Keratinocyte (primary cell): Measurements from ENCODE around the gene ZNF628. TPM values are rescaled to one million over a fixed set of nuclear protein-coding genes. Genes with fewer than 3 reads are reported as not detected.

Experiments
- DNase-seq: peaks from one replicate; pipeline ENCODE4 v3.0.0-alpha.2; 2011; ENCODE audit warnings: low read depth, missing footprints, low spot score
- FAIRE-seq: peaks from 2 replicates; lab custom pipeline; 2011; peaks lifted over from hg19 to GRCh38; lab: Jason Lieb, UNC
- H2AFZ ChIP-seq: 2 replicates; pipeline ENCODE4 v1.6.0; 2012; ENCODE audit warnings: low read length, control low read depth, inconsistent platforms; ENCODE audit not compliant: control insufficient read depth
- H3K27ac ChIP-seq: 2 replicates; pipeline ENCODE4 v1.5.1; 2011; ENCODE audit warnings: low read length; ENCODE audit not compliant: control insufficient read depth, insufficient read depth
- H3K27me3 ChIP-seq: 3 replicates; pipeline ENCODE4 v1.6.0; 2011; ENCODE audit warnings: low read length; ENCODE audit not compliant: control insufficient read depth, insufficient read depth; ENCODE audit errors: extremely low read depth
- H3K36me3 ChIP-seq, 2 experiments: 2 replicates in 1 of 2; 3 replicates in 1 of 2; pipeline ENCODE4 v1.5.1; 2011; ENCODE audit warnings: low read length in 2 of 2, mild to moderate bottlenecking in 1 of 2; ENCODE audit not compliant: control insufficient read depth in 2 of 2, insufficient read depth in 2 of 2; ENCODE audit errors: extremely low read depth in 1 of 2
- H3K4me1 ChIP-seq: 3 replicates; pipeline ENCODE4 v1.5.1; 2011; ENCODE audit warnings: low read length; ENCODE audit not compliant: control insufficient read depth, insufficient read depth; ENCODE audit errors: extremely low read depth
- H3K4me2 ChIP-seq: 3 replicates; pipeline ENCODE4 v1.6.0; 2011; ENCODE audit warnings: low read depth, low read length; ENCODE audit not compliant: control insufficient read depth, insufficient read depth; ENCODE audit errors: extremely low read depth
- H3K4me3 ChIP-seq, 3 experiments: fragments of 200-600 bp in 1 of 3; sonication (generic) in 1 of 3; 2 replicates in 2 of 3; 3 replicates in 1 of 3; pipeline ENCODE4 v1.5.1; 2011 to 2016; ENCODE audit warnings: low read length in 3 of 3, mild to moderate bottlenecking in 3 of 3, control low read depth in 2 of 3, inconsistent platforms in 1 of 3, low read depth in 1 of 3, mixed read lengths in 1 of 3, mixed run types in 1 of 3, moderate library complexity in 1 of 3; ENCODE audit not compliant: control insufficient read depth in 2 of 3, insufficient read depth in 2 of 3; ENCODE audit errors: extremely low read depth in 1 of 3
- H3K79me2 ChIP-seq: 2 replicates; pipeline ENCODE4 v1.6.0; 2012; ENCODE audit warnings: low read length; ENCODE audit not compliant: control insufficient read depth, insufficient read depth
- H3K9ac ChIP-seq: 3 replicates; pipeline ENCODE4 v1.6.0; 2011; ENCODE audit warnings: low read length; ENCODE audit not compliant: control insufficient read depth, insufficient read depth; ENCODE audit errors: extremely low read depth
- H3K9me1 ChIP-seq: 3 replicates; pipeline ENCODE4 v1.6.0; 2011; ENCODE audit warnings: low read length; ENCODE audit not compliant: control insufficient read depth, insufficient read depth; ENCODE audit errors: extremely low read depth
- H3K9me3 ChIP-seq: 2 replicates; pipeline ENCODE4 v1.5.1; 2012; ENCODE audit warnings: low read depth, low read length; ENCODE audit not compliant: control insufficient read depth
- H4K20me1 ChIP-seq: 3 replicates; pipeline ENCODE4 v1.6.0; 2011; ENCODE audit warnings: low read length; ENCODE audit not compliant: control insufficient read depth, insufficient read depth; ENCODE audit errors: extremely low read depth
- EZH2 ChIP-seq: IDR thresholded peaks from one replicate; pipeline ENCODE4 v1.6.1; 2012; ENCODE audit warnings: inconsistent platforms, mild to moderate bottlenecking, low read length, moderate library complexity
- dilution Hi-C: fragments of 300-500 bp; cut with MboI; formaldehyde crosslinking; loops from one replicate; pipeline ENCODE4 v1.7.0; 2020; ENCODE audit warnings: low sequenced_read_pairs; ENCODE audit not compliant: extremely low pct_ligation_motif_present
- polyA plus RNA-seq, 5 experiments: library from polyadenylated mRNA; depleted of rRNA in 3 of 5; stranded (reverse) in 3 of 5; stranded (forward) in 1 of 5; unstranded in 1 of 5; fragments of >200 nt; gene quantifications; 1 replicate in 1 of 5; 2 replicates in 3 of 5; 3 replicates in 1 of 5; pipeline versions ENCODE4 v1.2.1 to v1.2.3, GENCODE V29; 2011 to 2012; ENCODE audit warnings: missing spikeins in 2 of 5, low read depth in 1 of 5, low replicate concordance in 1 of 5
- TF ChIP-seq, protein P1 (sequence below), 3 experiments: IDR thresholded peaks in 1 of 3; conservative IDR thresholded peaks in 1 of 3; optimal IDR thresholded peaks in 1 of 3; 2 replicates in 2 of 3; 3 replicates in 1 of 3; pipeline versions ENCODE3 to v1.5.1; 2011; ENCODE audit warnings: low read length in 3 of 3, mild to moderate bottlenecking in 3 of 3, moderate library complexity in 2 of 3, control low read depth in 1 of 3, inconsistent platforms in 1 of 3; ENCODE audit not compliant: insufficient read depth in 2 of 3; ENCODE audit errors: extremely low read depth in 1 of 3

Gene ZNF628
- polyA plus RNA-seq, 1 donor (not counting 4 experiments of a cell fraction or from before 2014, with no cell fraction given) = 0.22 TPM

DNA sequence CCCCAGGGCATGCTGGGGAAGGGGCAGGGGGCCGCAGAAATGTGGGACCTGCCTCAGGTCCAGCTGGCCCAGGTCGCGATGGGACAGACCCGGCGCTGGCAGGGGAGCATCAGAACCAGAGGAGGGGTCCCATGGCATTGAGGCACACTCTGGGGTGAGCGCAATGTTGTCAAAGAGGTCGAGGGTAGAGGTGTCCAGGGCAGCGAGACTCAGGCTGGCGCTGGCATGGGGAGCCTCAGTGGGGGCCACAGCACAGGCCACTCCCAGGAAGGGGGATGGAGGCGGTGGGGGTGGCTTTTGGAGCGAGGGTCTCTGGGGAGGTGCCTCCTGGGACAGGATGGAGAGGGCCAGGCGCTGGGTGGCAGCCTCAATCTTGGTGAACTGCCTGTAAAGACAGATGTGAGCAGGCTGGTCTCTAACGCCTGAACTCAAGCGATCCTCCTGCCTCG lies 12.8 kb upstream of the ZNF628 start:
- DNase-seq (no peak), FAIRE-seq (no peak)
- dilution Hi-C loops = no loop called here
- Histone ChIP-seq H3K4me2 (no peak overlapping the region), H2AFZ (no peak overlapping the region), H3K79me2 (no peaks in the 10 kb centered on the region), H4K20me1 (no peaks in the 10 kb centered on the region), H3K27me3 (no peaks in the 10 kb centered on the region), H3K9me1 (no peaks in the 10 kb centered on the region), H3K36me3 (no peaks in the 10 kb centered on the region), H3K4me3 (no peak overlapping the region), H3K9me3 (no peaks in the 10 kb centered on the region), H3K9ac (no peak overlapping the region), H3K4me1 (peaks cover 11% of the 10 kb centered on the region), H3K27ac (no peak overlapping the region)
- no peak for TF ChIP-seq EZH2
- TF ChIP-seq, protein P1, sequence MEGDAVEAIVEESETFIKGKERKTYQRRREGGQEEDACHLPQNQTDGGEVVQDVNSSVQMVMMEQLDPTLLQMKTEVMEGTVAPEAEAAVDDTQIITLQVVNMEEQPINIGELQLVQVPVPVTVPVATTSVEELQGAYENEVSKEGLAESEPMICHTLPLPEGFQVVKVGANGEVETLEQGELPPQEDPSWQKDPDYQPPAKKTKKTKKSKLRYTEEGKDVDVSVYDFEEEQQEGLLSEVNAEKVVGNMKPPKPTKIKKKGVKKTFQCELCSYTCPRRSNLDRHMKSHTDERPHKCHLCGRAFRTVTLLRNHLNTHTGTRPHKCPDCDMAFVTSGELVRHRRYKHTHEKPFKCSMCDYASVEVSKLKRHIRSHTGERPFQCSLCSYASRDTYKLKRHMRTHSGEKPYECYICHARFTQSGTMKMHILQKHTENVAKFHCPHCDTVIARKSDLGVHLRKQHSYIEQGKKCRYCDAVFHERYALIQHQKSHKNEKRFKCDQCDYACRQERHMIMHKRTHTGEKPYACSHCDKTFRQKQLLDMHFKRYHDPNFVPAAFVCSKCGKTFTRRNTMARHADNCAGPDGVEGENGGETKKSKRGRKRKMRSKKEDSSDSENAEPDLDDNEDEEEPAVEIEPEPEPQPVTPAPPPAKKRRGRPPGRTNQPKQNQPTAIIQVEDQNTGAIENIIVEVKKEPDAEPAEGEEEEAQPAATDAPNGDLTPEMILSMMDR (optimal IDR thresholded peaks at IDR 0.05 in 1 of 3, IDR thresholded peaks at IDR 0.05 in 1 of 3, conservative IDR thresholded peaks at IDR 0.05 in 1 of 3; ENCODE audit: extremely low read depth in 1 of 3, insufficient read depth in 2 of 3, low read length in 3 of 3) = no peak

- Histone ChIP-seq H3K4me3 (no peak overlapping the region), H3K9me3 (no peaks in the 10 kb centered on the region), H3K79me2 (no peaks in the 10 kb centered on the region), H3K9me1 (no peaks in the 10 kb centered on the region), H3K27ac (no peak overlapping the region), H3K27me3 (no peaks in the 10 kb centered on the region), H3K36me3 (no peaks in the 10 kb centered on the region), H3K4me2 (no peak overlapping the region), H3K4me1 (peaks cover 11% of the 10 kb centered on the region), H4K20me1 (no peaks in the 10 kb centered on the region), H3K9ac (no peak overlapping the region), H2AFZ (no peak overlapping the region)
- TF ChIP-seq, protein P1 (optimal IDR thresholded peaks at IDR 0.05 in 1 of 3, IDR thresholded peaks at IDR 0.05 in 1 of 3, conservative IDR thresholded peaks at IDR 0.05 in 1 of 3; ENCODE audit: extremely low read depth in 1 of 3, insufficient read depth in 2 of 3, low read length in 3 of 3) = no peak
- TF ChIP-seq EZH2 = no peak
- dilution Hi-C loops = no loop called here
- FAIRE-seq (no peak), DNase-seq (no peak)
Observed at GRCh38 chr19:55464039-55464661, 12.3 kb upstream of the ZNF628 start.
